ENCODE data around the gene RASSF1.

DNA sequence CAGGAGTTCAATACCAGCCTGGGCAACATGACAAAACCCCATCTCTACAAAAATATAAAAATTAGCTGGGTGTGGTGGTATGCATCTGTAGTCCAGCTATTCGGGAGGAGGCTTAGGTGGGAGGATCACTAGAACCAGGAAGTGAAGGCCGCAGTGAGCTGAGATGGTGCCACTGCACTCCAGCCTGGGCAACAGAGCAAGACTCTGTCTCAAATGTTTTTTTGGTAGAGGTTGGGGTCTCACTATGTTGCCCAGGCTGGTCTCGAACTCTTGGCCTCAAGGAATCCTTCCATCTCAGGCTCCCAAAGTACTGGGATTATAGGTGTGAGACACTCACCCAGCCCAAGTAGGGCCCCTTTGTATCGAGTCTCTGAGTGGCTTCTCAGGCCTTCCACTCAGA, 46.5 kb downstream of the RASSF1 start:
- TF ChIP-seq, protein P1, sequence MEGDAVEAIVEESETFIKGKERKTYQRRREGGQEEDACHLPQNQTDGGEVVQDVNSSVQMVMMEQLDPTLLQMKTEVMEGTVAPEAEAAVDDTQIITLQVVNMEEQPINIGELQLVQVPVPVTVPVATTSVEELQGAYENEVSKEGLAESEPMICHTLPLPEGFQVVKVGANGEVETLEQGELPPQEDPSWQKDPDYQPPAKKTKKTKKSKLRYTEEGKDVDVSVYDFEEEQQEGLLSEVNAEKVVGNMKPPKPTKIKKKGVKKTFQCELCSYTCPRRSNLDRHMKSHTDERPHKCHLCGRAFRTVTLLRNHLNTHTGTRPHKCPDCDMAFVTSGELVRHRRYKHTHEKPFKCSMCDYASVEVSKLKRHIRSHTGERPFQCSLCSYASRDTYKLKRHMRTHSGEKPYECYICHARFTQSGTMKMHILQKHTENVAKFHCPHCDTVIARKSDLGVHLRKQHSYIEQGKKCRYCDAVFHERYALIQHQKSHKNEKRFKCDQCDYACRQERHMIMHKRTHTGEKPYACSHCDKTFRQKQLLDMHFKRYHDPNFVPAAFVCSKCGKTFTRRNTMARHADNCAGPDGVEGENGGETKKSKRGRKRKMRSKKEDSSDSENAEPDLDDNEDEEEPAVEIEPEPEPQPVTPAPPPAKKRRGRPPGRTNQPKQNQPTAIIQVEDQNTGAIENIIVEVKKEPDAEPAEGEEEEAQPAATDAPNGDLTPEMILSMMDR (conservative IDR thresholded peaks at IDR 0.05; ENCODE audit: low read length), result no peak
- no peak for TF ChIP-seq EZH2phosphoT487 (IDR thresholded peaks at IDR 0.05; ENCODE audit: borderline replicate concordance, low read depth, low read length)
